Adrenal gland (tissue), 12 donors: ENCODE data around the gene DUSP7. TPM values are rescaled to one million over a fixed set of nuclear protein-coding genes. Genes with fewer than 3 reads are reported as not detected.
A peak's percentile ranks its signal among the peaks of the same experiment; 100 is the strongest.

Experiments used
- DNase-seq, 7 donors: peaks; one replicate each; pipeline ENCODE4 v3.0.0-alpha.2; 2019 to 2020
- H3K27ac ChIP-seq, 5 donors: fragments of 200-600 bp; sonication (generic) in 4 of 5; 1 replicate in 3 of 5; 2 replicates in 2 of 5; pipeline versions ENCODE4 v1.5.1 to v1.8.0; 2016 to 2020; ENCODE audit warnings: mild to moderate bottlenecking in 1 of 5
- H3K27me3 ChIP-seq: fragments of 200-600 bp; 2 replicates; pipeline ENCODE4 v1.8.0; 2021
- H3K36me3 ChIP-seq, 2 donors: fragments of 200-600 bp; replicated peaks in 1 of 2; 1 replicate in 1 of 2; 2 replicates in 1 of 2; pipeline versions ENCODE4 v1.5.1 to v1.8.0; 2018 to 2022
- H3K4me1 ChIP-seq, 2 donors: fragments of 200-600 bp; replicated peaks in 1 of 2; 1 replicate in 1 of 2; 2 replicates in 1 of 2; pipeline versions ENCODE4 v1.5.1 to v1.8.0; 2018 to 2021
- H3K4me3 ChIP-seq, 4 donors: fragments of 200-600 bp; sonication (generic) in 3 of 4; one replicate each; pipeline ENCODE4 v1.5.1; 2016 to 2018
- H3K9me3 ChIP-seq, 3 donors: fragments of 200-600 bp; sonication (generic) in 1 of 3; replicated peaks in 1 of 3; 1 replicate in 2 of 3; 2 replicates in 1 of 3; pipeline versions ENCODE4 v1.5.1 to v1.8.0; 2016 to 2021
- CTCF ChIP-seq, 6 experiments: fragments of 450-650 bp in 4 of 6; fragments of 200-600 bp in 2 of 6; sonication (generic) in 1 of 6; IDR thresholded peaks; 1 replicate in 5 of 6; 2 replicates in 1 of 6; pipeline versions ENCODE4 v1.5.1 to v1.8.0; 2016 to 2021; ENCODE audit warnings: antibody characterized with exemption in 6 of 6, mild to moderate bottlenecking in 2 of 6, moderate library complexity in 1 of 6
- POLR2A ChIP-seq, 2 donors: fragments of 450-650 bp; IDR thresholded peaks; one replicate each; pipeline ENCODE4 v1.6.1; 2017; ENCODE audit warnings: antibody characterized with exemption in 2 of 2, mild to moderate bottlenecking in 2 of 2, moderate library complexity in 1 of 2
- WGBS, 4 donors: extraction: QIAGEN DNeasy Blood & Tissue Kit in 2 of 4; methylation state at CpG; one replicate each; pipeline versions ENCODE4 v1.1.5 to v1.1.7; 2013 to 2017; 5-methylcytosine and 5-hydroxymethylcytosine counted together
- intact Hi-C, 2 donors: fragments of 100-400 bp; cut with DNase I; formaldehyde crosslinking; loops; one replicate each; pipeline versions ENCODE4 v1.14.1 to v1.15.0; 2022 to 2023
- polyA plus RNA-seq, 3 donors: library from polyadenylated mRNA; stranded (reverse); fragments of 200-250 nt in 2 of 3; fragments of 350-450 nt in 1 of 3; fragmentation: Illumina TruSeq in 1 of 3; extraction: RNeasy Lipid Tissue Mini Kit (QIAGEN cat#74804) in 1 of 3; gene quantifications; one replicate each; pipeline ENCODE4 v1.2.3, GENCODE V29; 2013 to 2014
- total RNA-seq, 9 donors: library from RNA; depleted of rRNA in 4 of 9; stranded (reverse); fragments of >200 nt in 4 of 9; fragments of 120-200 nt in 1 of 9; fragmentation: NEBNext Ultra II Directional in 1 of 9; extraction: Animal tissue kit (Norgen Biotek cat#: 25700) in 1 of 9; gene quantifications; one replicate each; pipeline versions ENCODE4 v1.1.0 to v1.2.4, GENCODE V29; 2013 to 2023
- donor health status: healthy with polysubstance abuse.
- donor health status: Bipolar disorder and iron deficiency.
- donor health status: DM: yes; HTN: yes; CAD: no.
- donor health status: DM: no; HTN: no; CAD: no.
- donor health status: DM: no; HTN: no; CAD: no.
- donor health status: DM: yes; HTN: yes; CAD: no.

Gene DUSP7
- total and polyA plus RNA-seq, 12 donors: 5.5 to 35.0 (median 14.4) TPM

- Histone ChIP-seq H3K9me3 (no peaks in the 10 kb centered on the region), H3K27ac (peak overlapping the region in 2 of 5 donors; percentile 47 to 77), H3K4me3 (no peak overlapping the region), H3K36me3 (peaks cover 0 to 39% of the 10 kb centered on the region in 2 donors), H3K27me3 (no peaks in the 10 kb centered on the region), H3K4me1 (peaks cover 26 to 44% of the 10 kb centered on the region in 2 donors)
- no peak for DNase-seq
- TF ChIP-seq CTCF (IDR thresholded peaks at IDR 0.05): no peak
- TF ChIP-seq POLR2A (IDR thresholded peaks at IDR 0.05): no peak
- intact Hi-C loops: no loop called here
- WGBS, 4 donors: 79 to 92% (median 84%) methylated on average over 7 to 20 of the region's 20 CpGs
These were observed 8.9 kb downstream of the DUSP7 start for GRCh38 chr3:52047295-52047960.

- Histone ChIP-seq H3K4me1 (peaks cover 20 to 38% of the 10 kb centered on the region in 2 donors), H3K36me3 (peaks cover 0 to 34% of the 10 kb centered on the region in 2 donors), H3K4me3 (no peak overlapping the region), H3K27me3 (no peaks in the 10 kb centered on the region), H3K27ac (peak overlapping the region in 2 of 5 donors; percentile 47 to 77), H3K9me3 (no peaks in the 10 kb centered on the region)
- no peak for DNase-seq
- WGBS, 4 donors: 55 to 81% (median 67%) methylated on average over 4 to 7 of the region's 7 CpGs
- intact Hi-C loops: no loop called here
- TF ChIP-seq CTCF (IDR thresholded peaks at IDR 0.05) (no peak), POLR2A (IDR thresholded peaks at IDR 0.05) (no peak)
These were observed 9.5 kb downstream of the DUSP7 start for GRCh38 chr3:52046902-52047239.

GRCh38 chr3:52046186-52046901, 10.0 kb downstream of the DUSP7 start:
- peaks cover 15 to 33% of the 10 kb centered on the region in 2 donors for H3K4me1 ChIP-seq
- intact Hi-C loops: no loop called here
- no peak for TF ChIP-seq POLR2A (IDR thresholded peaks at IDR 0.05)
- TF ChIP-seq CTCF (IDR thresholded peaks at IDR 0.05): no peak
- H3K27ac ChIP-seq: peak overlapping the region in 2 of 5 donors; percentile 47 to 77
- H3K36me3 ChIP-seq: peaks cover 0 to 29% of the 10 kb centered on the region in 2 donors
- no peaks in the 10 kb centered on the region for H3K27me3 ChIP-seq
- WGBS, 4 donors: 52 to 68% (median 61%) methylated on average over 11 to 12 of the region's 12 CpGs
- H3K9me3 ChIP-seq: no peaks in the 10 kb centered on the region
- DNase-seq: peak in 6 of 7 donors; percentile 68 to 91 (median 75)
- no peak overlapping the region for H3K4me3 ChIP-seq

GRCh38 chr3:52044869-52045619, 11.3 kb downstream of the DUSP7 start:
- 93 to 97% (median 94%) methylated on average over 8 to 18 of the region's 18 CpGs for WGBS, 4 donors
- Histone ChIP-seq H3K27me3 (no peaks in the 10 kb centered on the region), H3K27ac (peak overlapping the region in 1 of 5 donors; percentile 21), H3K9me3 (no peaks in the 10 kb centered on the region), H3K4me1 (peaks cover 11 to 21% of the 10 kb centered on the region in 2 donors), H3K4me3 (no peak overlapping the region), H3K36me3 (peaks cover 0 to 16% of the 10 kb centered on the region in 2 donors)
- TF ChIP-seq POLR2A (IDR thresholded peaks at IDR 0.05) (no peak), CTCF (IDR thresholded peaks at IDR 0.05) (no peak)
- intact Hi-C loops: no loop called here
- no peak for DNase-seq
